HG03045 (cell line): ENCODE results near the gene PCAT7.
"Not testable (repeated sequence)": the region's sequence is repeated elsewhere in the genome, so short reads cannot be mapped to it uniquely, and the experiment has no call there.

Experiments used
- ATAC-seq: cut with Tn5 transposase; IDR thresholded peaks from one replicate; pipeline ENCODE4 v1.9.1; 2021; ENCODE audit warnings: mild to moderate bottlenecking, moderate library complexity; ENCODE audit not compliant: unreplicated experiment

Gene PCAT7

DNA sequence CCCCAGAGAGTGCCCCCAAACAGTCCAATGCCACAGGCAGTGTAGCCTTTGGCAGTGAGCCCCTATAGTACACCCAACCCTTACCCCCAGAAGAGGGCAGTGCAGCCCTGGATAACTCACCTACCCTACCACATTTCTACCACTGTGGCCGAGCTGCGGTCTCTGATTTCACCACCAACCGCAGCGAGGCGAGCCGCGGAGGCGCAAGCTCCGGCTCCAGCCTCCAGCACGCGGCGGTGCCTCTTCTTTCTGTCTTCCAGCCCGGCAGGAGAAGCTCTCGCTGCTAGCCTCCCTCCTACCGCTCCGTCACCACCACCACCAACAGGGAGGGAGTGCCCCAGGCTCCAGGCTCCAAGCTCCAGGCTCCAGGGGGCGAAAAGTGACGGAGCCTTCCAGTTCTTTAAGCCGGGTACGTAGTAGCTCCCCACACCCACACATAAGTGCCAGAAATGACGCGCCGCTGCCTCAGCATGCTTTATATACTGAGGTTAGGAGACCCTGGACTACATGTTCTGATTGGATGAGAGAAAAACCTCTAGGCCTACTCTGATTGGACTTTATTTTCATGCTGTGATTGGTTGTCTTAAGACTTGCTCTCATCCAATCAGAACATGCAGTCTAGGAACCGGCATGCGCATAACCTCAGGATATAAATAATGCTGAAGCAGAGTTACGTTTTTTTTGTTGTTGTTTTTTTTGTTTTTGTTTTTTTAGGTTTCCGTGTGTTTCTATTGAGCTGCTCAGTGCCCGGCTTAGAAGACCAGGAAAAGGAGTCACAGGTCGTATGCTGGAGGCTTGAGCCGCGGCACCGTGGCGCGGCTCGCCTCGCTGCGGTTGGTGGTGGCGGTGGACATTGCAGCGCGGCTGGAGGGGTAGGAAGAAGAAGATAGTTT, at the start of gene PCAT7:
Gene PCAT7 (plus strand): TSS at position 645 of the 893 bp plus-strand sequence.
- no peak for ATAC-seq

DNA sequence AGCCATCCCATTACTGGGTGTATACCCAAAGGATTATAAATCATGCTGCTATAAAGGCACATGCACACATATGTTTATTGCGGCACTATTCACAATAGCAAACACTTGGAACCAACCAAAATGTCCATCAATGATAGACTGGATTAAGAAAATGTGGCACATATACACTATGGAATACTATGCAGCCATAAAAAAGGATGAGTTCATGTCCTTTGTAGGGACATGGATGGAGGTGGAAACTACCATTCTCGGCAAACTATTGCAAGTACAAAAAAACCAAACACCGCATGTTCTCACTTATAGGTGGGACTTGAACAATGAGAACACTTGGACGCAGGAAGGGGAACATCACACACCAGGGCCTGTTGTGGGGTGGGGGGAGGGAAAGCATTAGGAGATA, 48.5 kb upstream of the PCAT7 start:
- not testable (repeated sequence) for ATAC-seq

DNA sequence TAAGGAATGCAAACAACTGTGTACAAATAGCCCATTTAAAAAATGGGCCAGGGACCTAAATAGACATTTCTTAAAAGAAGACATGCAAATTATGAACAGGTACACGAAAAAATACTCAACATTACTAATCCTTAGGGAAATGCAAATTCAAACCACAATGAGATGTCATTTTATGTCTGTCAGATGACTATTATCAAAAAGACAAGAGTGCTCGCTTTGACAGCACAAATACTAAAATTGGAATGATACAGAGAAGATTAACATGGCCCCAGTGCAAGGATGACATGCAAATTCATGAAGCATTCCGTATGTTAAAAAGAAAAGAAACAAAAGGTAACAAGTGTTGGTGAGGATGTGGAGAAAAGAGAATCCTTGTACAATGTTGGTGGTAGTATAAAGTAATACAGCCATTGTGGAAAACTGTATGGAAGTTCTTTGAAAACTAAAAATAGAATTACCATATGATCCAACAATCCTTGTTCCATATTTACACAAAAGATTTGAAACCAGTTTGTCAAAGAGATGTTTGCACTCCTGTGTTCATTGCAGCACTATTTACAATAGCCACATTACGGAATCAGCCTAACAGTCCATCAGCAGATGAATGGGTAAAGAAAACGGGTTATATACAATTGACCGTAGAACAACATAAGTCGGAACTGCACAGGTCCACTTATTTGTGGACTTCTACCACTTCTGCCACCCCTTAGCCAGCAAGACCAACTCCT, 47.2 kb upstream of the PCAT7 start:
- no peak for ATAC-seq

DNA sequence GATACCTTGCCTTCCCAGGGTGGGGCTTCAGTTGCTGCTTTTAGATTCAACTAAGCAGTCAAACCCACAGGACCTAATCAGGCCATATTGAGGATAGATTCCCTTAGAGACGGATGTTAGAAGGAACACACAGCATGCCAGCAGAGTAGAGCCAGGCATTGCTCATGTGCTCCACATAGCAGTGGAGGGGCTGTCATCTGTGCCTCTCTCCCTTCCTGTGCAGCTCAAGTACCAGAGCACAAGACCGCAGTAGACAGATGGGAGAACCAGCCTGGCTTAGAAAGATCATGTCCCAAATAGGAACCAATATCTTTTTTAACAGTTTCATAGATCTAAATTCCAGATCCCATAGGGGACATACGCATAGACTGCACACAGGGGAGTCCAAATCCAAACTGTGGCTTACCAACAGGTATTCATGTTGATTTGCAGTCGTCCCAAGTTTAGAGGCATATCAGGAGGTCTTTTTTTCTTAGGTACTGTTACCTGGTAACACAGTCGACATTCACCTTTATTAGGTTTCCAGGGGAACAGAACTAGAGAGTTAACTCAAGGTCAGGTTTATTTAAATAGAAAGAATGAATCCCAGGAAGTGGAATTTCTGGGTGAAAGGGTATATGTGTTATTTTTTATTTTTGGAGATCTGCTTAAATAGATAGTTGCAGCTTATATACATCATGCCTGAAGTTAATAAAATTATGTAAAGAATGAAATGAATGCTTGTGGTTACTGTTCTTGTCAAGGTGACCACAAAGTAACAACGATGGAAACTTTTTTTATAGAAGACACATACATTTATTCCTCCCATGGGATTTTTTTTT, 43.5 kb upstream of the PCAT7 start:
- ATAC-seq: no peak

DNA sequence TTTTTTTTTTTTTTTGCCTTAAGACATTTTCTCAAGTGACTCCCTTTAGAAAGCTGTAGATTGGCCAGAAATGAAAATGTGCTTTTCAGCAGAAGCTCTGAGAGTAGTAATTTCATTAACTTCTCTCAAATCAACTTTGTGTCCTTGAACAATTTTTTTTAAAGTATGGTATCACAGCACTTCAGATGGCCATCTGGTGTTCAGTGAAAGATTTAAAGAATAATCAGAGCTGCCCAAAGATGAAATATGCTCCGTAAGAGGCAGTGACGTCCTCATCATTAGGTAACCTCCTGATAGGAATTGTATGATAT, 43.0 kb upstream of the PCAT7 start:
- ATAC-seq: no peak

DNA sequence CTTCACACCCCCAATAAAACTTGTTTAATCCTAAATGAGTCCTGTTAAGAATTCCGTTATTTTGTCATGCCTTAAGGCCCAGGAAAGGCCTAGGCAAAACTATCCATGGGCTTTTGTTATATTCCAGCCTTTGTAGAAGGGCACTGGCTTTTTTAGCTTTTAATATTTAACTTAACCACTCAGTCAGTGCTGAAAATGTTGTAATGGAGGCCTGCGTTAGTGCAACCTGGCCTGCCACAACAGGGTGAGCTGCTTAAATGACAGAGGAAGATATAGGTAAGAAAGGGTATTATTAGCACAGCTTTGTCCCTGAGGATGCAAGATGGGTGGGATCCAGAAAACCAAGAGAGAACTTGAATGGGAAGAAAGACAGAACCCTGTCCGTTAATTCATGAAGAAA, 40.2 kb upstream of the PCAT7 start:
- no peak for ATAC-seq

DNA sequence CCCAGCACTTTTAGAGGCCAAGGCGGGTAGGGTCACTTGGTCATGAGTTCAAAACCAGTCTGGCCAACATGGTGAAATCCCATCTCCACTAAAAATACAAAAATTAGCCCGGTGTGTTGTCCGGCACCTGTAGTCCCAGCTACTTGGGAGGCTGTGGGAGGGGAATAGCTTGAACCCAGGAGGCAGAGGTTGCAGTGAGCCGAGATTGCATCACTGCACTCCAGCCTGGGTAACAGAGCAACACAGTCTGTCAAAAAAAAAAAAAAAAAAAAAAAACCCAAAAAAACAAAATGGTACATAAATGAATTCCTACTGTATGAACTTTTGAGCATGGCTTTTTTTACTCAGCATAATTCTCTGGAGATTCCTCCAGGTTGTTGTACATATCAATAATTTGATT, 37.6 kb upstream of the PCAT7 start:
- no peak for ATAC-seq

DNA sequence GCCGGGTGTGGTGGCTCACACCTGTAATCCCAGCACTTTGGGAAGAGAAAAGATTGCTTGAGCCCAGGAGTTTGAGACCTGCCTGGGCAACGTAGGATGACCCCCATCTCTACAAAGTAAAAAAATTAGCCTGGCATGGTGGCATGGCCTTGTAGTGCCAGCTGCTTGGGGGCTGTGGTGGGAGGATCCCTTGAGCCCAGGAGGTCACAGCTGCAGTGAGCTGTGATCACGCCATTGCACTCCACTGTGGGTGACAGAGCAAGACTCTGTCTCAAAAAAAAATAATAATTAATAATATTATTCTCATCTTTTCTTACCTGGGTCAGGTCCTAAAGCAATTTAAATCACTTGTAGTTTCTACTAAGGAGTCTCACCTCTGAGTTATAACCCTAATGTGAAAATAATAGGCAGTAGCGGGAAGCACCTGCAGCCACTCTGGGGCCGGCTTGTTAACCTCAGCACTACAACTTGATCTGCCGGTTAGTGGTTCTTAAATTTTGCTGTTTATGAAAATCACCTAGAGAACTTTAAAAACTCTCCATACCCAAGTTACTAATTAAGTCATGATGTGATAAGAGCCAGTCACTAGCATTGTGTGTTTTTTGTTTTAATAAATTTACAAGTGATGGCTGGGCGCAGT, 29.4 kb upstream of the PCAT7 start:
- no peak for ATAC-seq

DNA sequence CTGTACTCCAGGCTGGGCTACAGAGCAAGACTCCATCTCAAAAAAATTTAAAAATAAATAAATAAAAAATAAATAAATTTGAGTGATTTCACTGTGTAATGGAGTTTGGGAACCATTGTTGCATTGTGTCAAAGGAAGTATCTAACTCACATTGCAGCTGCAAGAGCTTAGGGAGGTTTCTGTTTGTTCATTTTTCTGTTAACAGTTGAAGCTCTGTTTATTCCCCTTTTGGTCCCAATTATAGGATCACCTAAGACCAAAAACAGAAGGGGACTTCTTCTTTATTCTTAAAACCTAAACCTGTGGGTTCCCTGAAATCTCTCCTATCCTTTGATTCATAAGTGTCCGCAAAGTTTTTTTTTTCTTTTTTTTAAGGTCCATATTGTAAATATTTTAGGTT, 28.6 kb upstream of the PCAT7 start:
- ATAC-seq: no peak

DNA sequence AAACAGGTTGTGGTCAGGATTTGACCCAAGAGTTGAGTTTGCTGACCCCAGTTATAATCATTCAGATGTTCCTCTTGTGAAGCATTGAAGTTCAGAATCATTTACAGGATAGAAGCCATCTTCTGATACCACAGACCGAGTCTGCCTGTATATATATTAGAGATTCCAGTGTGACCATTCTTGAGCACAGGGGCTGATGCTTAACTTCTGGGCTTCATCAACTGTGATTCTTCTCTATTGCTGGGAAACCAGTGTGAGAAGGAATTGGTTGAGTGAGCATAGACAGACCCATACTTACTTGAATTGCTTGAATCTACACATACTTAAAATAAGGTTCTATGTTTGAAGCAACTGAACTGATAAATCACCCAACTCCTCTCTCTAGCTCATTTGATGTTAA, 27.9 kb upstream of the PCAT7 start:
- ATAC-seq: no peak

DNA sequence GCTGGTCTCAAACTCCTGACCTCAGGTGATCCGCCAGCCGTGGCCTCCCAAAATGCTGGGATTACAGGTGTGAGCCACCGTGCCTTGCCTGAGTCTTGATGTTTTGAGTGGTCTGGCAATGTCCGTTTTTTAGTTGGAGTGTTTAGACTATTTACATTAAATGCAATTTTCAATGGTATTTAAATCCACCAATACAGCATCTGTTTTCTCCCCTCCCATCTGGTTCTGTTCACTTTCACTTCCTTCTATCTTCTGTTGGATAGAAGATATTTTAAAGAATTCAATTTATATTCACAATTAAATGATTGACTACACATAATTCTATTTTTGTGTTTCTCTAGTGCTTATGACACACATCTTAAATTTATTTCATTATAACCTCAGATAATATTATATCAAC, 26.0 kb upstream of the PCAT7 start:
- ATAC-seq: no peak

DNA sequence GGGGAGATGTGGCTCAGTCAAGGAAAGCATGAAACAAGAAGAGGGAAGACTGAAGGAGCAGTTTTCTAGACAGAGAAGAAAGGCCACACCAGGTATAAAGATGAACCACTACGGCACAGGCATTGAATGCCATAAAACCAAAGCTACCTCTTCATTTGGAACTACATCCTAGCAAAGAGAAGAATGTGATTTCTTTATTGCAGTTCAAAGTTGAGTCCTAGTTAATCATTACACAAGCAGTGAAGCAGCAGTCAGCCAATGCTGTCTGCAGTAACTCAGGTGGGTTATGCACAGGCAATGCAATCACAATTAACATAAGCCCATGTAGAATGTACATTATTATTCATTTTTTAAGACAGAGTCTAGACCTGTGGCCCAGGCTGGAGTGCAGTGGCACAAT, 21.7 kb upstream of the PCAT7 start:
- ATAC-seq: no peak

DNA sequence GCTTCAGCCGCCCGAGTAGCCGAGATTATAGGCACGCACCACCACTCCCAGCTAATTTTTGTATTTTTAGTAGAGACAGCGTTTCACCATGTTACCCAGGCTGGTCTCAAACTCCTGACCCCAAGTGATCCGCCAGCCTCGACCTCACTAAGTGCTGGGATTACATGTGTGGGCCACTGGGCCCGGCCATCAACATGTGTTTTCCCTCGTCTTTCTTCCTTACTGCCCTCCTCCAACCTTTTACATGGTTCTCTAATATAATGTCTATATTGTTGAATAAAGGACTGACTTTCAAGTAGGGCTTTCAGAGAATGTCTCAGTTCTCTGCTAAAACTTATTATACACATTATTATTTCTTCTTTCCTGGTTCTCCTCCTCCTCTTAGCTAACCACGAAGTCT, 21.3 kb upstream of the PCAT7 start:
- ATAC-seq: no peak

DNA sequence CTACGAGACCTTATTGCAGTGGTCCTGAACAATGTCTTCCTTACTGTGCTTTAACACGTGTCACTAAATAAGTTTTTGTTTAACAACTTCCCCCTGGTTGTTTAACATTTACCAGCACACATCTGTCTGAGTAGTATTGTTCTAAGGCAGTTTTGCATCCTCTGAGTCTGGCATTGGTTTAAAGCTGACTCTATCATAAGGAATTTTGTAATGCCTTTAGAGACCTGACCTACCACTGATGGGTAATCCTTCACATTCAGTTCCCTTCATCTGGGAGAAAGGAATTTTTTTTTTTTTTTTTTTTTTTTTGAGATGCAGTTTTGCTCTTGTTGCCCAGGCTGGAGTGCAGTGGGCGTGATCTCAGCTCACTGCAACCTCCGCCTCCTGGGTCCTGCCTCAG, 20.0 kb upstream of the PCAT7 start:
- no peak for ATAC-seq

DNA sequence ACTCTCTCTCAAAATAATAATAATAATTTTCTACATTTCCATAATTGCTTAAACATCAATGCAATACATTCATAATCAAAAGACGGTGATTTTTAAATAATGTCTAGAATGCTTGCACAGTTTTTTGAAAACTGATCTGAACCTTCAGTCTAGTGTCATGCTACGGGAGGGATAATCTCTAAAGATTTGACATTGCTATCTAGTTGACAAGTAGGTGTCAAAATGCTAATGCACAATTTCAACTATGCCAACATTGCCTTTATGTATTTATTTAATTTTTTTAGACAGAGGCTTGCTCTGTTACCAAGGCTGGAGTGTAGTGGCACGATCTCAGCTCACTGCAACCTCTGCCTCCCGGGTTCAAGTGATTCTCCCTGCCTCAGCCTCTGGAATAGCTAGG, 16.0 kb upstream of the PCAT7 start:
- ATAC-seq: no peak

DNA sequence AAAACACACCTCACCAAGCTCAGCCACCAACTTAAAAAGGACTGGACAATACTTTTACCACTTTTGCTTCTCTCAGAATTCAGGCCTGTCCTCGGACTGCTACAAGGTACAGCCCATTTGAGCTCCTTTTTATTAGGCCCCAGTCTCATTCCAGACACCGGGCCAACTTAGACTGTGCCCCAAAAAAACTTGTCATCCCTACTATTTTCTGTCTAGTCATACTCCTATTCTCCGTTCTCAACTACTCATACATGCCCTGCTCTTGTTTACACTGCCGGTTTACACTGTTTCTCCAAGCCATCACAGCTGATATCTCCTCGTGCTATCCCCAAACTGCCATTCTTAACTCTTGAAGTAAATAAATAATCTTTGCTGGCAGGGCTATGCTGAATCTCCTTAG, 10.5 kb upstream of the PCAT7 start:
- ATAC-seq: not testable (repeated sequence)

DNA sequence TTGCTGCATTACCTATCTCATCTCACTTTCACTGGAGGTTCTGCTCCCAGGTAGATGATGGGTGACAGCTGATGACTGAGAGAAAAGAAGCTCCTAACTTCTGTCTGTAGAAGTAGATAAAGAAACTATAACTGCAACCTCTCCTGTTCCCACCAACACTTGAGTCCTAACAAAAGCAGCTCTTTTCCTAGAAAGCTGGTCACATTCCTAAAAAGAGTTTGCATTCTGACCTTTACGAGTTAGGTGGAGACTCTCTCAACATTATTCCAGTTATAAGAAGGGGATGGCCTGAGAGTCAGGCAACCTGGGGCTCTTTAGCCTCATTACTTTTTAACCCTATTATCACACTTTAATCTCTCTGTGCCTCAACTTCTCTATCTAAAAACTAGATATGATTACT, 8.9 kb upstream of the PCAT7 start:
- ATAC-seq: no peak

DNA sequence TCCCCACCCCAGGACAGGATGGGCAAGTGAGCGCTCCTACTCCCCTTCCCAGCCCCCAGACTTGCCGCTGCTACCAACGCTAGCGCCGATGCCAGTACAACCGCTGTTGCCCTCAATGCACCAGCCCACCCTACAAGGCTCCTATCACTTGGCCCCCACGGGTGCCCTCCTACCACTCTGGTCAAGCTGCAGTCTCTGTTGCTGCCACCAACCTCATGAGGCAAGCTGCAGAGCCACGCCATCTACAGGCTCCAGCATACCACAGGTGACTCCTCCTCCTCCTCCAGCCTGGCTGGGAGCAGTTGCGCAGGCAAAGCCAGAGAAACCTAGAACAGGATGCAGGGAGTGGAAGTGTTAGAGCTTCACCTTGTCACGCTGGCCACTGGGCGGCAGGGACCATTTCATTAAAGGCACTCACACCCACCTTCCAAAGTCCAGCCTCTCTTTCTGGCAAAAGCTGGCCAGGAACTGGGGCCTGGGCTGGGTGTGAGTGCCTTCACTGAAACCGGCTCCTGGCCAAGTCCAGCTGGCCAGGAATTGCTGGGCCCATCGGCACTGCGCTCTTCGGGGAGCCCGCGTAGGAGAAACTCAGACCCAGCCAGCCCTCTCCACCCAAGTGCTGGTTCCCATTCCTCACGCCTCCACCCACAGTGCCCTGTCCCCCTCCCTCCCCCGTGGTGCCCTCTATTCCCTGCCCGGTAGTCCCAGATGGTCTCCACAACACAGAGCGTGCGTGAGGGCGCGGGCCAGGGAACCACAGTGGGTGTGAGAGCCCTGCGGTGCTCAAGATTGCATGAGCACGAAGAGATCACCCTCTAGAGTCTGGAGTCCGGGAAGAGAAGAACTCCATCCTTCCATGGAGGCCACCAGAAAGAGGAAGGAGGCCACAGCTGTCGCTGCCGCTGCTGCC, 1.6 kb upstream of the PCAT7 start:
- ATAC-seq: no peak

DNA sequence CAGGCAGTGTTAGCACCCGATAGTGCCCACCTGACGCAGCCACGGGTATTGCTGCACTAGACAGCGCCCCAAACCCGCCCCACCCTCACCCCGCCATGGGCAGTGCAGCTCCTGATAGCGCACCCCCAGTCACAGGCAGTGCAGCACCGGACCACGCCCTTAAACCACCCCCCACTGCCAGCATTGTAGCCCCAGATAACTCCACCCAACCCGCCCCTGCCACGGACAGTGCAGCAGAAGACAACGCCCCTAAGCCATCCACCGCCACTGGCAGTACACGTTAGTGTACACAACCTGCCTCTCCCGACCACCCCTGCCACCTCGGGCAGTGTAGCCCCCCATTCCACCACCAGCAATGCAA, 825 bp upstream of the PCAT7 start:
- ATAC-seq: no peak

DNA sequence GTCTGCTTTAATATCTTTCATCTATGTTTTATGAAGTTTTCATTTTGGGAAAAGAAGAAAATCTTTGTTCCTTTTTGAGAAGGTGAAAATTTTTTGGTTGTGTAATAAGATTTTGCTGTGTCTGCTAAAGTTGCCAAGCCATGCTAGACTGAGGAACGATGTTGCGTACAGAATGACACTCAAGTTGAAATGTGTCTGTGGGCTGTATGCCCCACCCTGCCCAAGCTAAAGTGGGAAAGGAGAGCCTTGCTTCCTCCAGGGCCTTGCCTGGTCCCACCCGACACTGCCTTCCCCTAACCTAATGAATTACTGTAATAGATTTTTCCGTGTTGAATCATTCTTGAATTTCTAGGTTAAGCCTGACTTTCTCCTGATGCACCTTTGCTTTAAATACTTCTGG, 2.5 kb downstream of the PCAT7 start:
- ATAC-seq: no peak
